Measurements from ENCODE around the gene MDC1.

Gene MDC1

GRCh38 chr6:30654798-30655742, 62.0 kb downstream of the MDC1 start:
- no peak overlapping the region for H3K4me3 Mint-ChIP-seq
- peaks cover 22% of the 10 kb centered on the region for H3K4me1 Mint-ChIP-seq (ENCODE audit: low read depth)
- H3K27ac Mint-ChIP-seq: peak overlapping the region; percentile 23
- intact Hi-C loops (cut with micrococcal nuclease): no loop called here
- peaks cover 98% of the 10 kb centered on the region for H3K36me3 Mint-ChIP-seq (ENCODE audit: low read depth)
- no peaks in the 10 kb centered on the region for H3K27me3 Mint-ChIP-seq
- H3K9me3 Mint-ChIP-seq: no peaks in the 10 kb centered on the region

GRCh38 chr6:30651143-30651542, 65.9 kb downstream of the MDC1 start:
- intact Hi-C loops (cut with micrococcal nuclease): no loop called here
- H3K4me3 Mint-ChIP-seq: no peak overlapping the region
- no peaks in the 10 kb centered on the region for H3K27me3 Mint-ChIP-seq
- H3K27ac Mint-ChIP-seq: no peak overlapping the region
- H3K36me3 Mint-ChIP-seq (ENCODE audit: low read depth): peaks cover 67% of the 10 kb centered on the region
- H3K9me3 Mint-ChIP-seq: no peaks in the 10 kb centered on the region
- H3K4me1 Mint-ChIP-seq (ENCODE audit: low read depth): peaks cover 24% of the 10 kb centered on the region

Measured in dendritic cell treated with granulocyte-macrophage colony-stimulating factor and Interleukin-4, amounts not matched to agents 40 ng/mL and 50 ng/mL, for 4 days (primary cell).